Measurements from ENCODE around the gene NUDT3.
"Not testable (repeated sequence)": the region's sequence is repeated elsewhere in the genome, so short reads cannot be mapped to it uniquely, and the experiment has no call there.

NUDT3 gene

GRCh38 chr6:34391786-34392496 lies 528 bp downstream of the NUDT3 start:
- peak; percentile 56 for DNase-seq

GRCh38 chr6:34391473-34391785 lies 1.0 kb downstream of the NUDT3 start:
- DNase-seq = no peak

GRCh38 chr6:34390531-34391472 lies 1.7 kb downstream of the NUDT3 start:
- DNase-seq = no peak

- no peak for DNase-seq
Observed at GRCh38 chr6:34389034-34389433, 3.4 kb downstream of the NUDT3 start.

GRCh38 chr6:34388421-34388820 lies 4.0 kb downstream of the NUDT3 start:
- no peak for DNase-seq

GRCh38 chr6:34386316-34387137 lies 5.9 kb downstream of the NUDT3 start:
- DNase-seq = no peak

GRCh38 chr6:34385793-34386195 lies 6.7 kb downstream of the NUDT3 start:
- DNase-seq = no peak

GRCh38 chr6:34384321-34385153 lies 7.9 kb downstream of the NUDT3 start:
- DNase-seq = no peak

- DNase-seq = no peak
Observed at GRCh38 chr6:34383656-34384320, 8.7 kb downstream of the NUDT3 start.

GRCh38 chr6:34383161-34383631 lies 9.3 kb downstream of the NUDT3 start:
- no peak for DNase-seq

GRCh38 chr6:34381081-34381480 lies 11.4 kb downstream of the NUDT3 start:
- DNase-seq = no peak

- DNase-seq = no peak
Observed at GRCh38 chr6:34378470-34378869, 14.0 kb downstream of the NUDT3 start.

- DNase-seq = no peak
Observed at GRCh38 chr6:34377984-34378383, 14.5 kb downstream of the NUDT3 start.

- DNase-seq = not testable (repeated sequence)
Observed at GRCh38 chr6:34377571-34377970, 14.9 kb downstream of the NUDT3 start.

- no peak for DNase-seq
Observed at GRCh38 chr6:34375833-34376232, 16.6 kb downstream of the NUDT3 start.

- DNase-seq = no peak
Observed at GRCh38 chr6:34374508-34374907, 18.0 kb downstream of the NUDT3 start.

GRCh38 chr6:34374069-34374468 lies 18.4 kb downstream of the NUDT3 start:
- no peak for DNase-seq

- no peak for DNase-seq
Observed at GRCh38 chr6:34373511-34373910, 19.0 kb downstream of the NUDT3 start.

GRCh38 chr6:34371865-34372264 lies 20.6 kb downstream of the NUDT3 start:
- not testable (repeated sequence) for DNase-seq

GRCh38 chr6:34370361-34370760 lies 22.1 kb downstream of the NUDT3 start:
- no peak for DNase-seq

GRCh38 chr6:34369385-34369784 lies 23.1 kb downstream of the NUDT3 start:
- DNase-seq = no peak

- DNase-seq = no peak
Observed at GRCh38 chr6:34366639-34366921, 25.9 kb downstream of the NUDT3 start.

Data from activated CD8-positive, alpha-beta memory T cell treated with anti-CD3 and anti-CD28 coated beads, Interleukin-2, amount 50 U/mL, for 4 hours (primary cell).